Ectodermal cell (in vitro differentiated cells): ENCODE results near the gene TNFSF10.

ENCODE experiments used
- H3K27ac ChIP-seq: 2 replicates; pipeline ENCODE4 v1.7.0; 2013; ENCODE audit warnings: mild to moderate bottlenecking, low read depth, low read length; ENCODE audit not compliant: insufficient read depth, poor library complexity, severe bottlenecking
- H3K27me3 ChIP-seq: 2 replicates; pipeline ENCODE4 v1.7.0; 2013; ENCODE audit warnings: mild to moderate bottlenecking, low read length; ENCODE audit not compliant: insufficient read depth, control insufficient read depth, poor library complexity, severe bottlenecking
- H3K36me3 ChIP-seq: one replicate; pipeline ENCODE4 v1.7.0; 2013; ENCODE audit warnings: low read length; ENCODE audit not compliant: control insufficient read depth, insufficient read depth
- H3K4me1 ChIP-seq: one replicate; pipeline ENCODE4 v1.7.0; 2013; ENCODE audit warnings: low read length; ENCODE audit not compliant: control insufficient read depth, insufficient read depth
- H3K4me3 ChIP-seq: 2 replicates; pipeline ENCODE4 v1.7.0; 2013; ENCODE audit warnings: low read depth, low read length, control low read depth; ENCODE audit not compliant: insufficient read depth
- H3K9me3 ChIP-seq: 2 replicates; pipeline ENCODE4 v1.7.0; 2013; ENCODE audit warnings: mild to moderate bottlenecking, low read length, moderate library complexity; ENCODE audit not compliant: control insufficient read depth
- WGBS, 2 experiments: methylation state at CpG; one replicate each; pipeline ENCODE4 v1.1.7; 2013; ENCODE audit warnings: missing lambda C conversion rate in 2 of 2; 5-methylcytosine and 5-hydroxymethylcytosine counted together

Gene TNFSF10

DNA sequence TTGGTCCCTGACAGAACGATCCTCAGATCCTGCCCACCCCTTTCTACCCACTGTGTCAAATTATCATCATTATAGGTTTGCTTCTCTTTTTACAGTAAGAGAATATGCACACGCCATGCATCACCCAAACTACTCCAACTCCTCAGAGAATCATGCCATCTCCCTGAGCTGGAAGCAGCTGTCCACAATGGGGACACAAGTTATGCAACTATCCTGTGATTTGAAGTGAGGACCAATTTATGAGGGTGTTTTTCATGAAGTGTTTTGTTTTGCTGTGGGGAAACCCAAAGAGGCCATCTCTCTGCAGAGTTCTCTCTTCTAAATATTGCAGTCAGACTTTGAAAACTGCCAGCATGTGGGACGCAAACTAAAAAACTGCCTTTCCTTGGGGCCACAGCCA lies 35.8 kb upstream of the TNFSF10 start:
- Histone ChIP-seq H3K27ac (no peak overlapping the region), H3K4me3 (no peak overlapping the region), H3K9me3 (no peaks in the 10 kb centered on the region), H3K36me3 (no peaks in the 10 kb centered on the region), H3K27me3 (no peaks in the 10 kb centered on the region), H3K4me1 (no peaks in the 10 kb centered on the region)
- 95 to 98% methylated on average over 3 of the region's 3 CpGs for WGBS, 2 experiments

DNA sequence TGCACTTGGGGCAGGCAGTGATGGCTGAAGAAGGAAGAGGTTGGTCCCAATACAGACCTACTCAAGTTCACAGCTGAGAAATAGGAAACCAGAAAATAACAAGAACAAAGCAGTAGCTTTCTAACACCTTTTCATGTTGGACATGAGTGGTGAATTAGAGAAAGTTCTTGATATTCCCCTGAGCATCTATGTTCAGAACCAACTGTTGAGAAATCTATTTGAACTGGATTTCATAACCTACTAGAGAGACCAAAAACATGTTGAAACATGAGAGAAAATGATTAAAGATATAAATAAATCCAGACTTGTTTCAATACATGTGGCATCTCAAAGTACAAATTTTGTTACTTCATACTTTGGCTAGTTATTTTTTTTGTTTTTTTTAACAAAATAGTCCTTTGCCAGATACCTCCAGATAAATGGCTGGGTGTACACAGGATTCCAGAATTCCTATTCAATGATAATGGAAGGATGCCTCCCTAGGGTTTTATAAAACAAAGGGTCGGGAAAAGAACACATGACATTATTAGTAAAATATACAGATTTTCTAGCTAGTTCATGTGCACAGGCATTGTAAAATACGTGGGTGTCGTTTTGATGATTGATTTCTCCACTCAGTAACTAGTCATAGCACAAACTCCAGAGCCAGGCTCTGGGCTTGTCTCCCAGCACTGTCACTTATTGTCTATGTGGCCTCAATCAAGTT lies 34.4 kb upstream of the TNFSF10 start:
- H3K36me3 ChIP-seq = no peaks in the 10 kb centered on the region
- 50 to 67% methylated on average over 2 to 3 of the region's 3 CpGs for WGBS, 2 experiments
- H3K9me3 ChIP-seq = no peaks in the 10 kb centered on the region
- H3K27ac ChIP-seq = no peak overlapping the region
- no peaks in the 10 kb centered on the region for H3K27me3 ChIP-seq
- no peaks in the 10 kb centered on the region for H3K4me1 ChIP-seq
- H3K4me3 ChIP-seq = no peak overlapping the region

DNA sequence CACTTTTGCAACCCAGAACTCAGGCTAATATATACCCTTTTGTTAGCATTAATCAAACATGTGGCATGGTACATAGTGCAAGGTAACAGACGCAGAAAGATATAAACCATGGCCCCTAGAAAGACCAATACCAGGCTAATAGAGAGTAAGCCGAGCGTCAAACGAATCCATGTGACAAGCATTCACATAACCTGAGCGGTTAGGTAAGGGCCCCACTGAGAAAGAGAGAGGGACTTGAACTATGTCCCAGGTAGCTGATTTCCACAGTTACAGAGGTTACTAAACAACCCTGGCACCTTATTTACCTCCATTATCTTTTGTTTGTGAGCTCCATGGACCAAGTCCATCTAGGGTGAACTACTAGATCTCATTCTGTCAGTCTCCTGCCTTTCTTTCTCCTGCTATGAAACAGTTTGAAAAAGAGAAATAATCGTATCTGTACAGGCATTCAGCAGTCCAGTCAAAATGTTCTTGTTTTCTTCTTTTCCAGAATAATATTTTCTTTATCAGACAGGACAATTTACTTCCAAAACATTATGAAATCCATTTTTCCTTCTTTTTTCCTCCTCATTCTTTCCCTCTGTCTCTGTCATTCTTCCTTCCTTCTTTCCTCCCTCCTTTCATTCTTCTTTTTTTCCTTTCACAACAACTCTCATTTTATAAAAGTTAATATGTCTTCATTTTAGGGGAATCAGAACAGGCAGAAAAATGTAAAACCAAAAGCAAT lies 30.5 kb upstream of the TNFSF10 start:
- H3K4me3 ChIP-seq = no peak overlapping the region
- no peaks in the 10 kb centered on the region for H3K27me3 ChIP-seq
- H3K27ac ChIP-seq = no peak overlapping the region
- H3K36me3 ChIP-seq = no peaks in the 10 kb centered on the region
- H3K4me1 ChIP-seq = no peaks in the 10 kb centered on the region
- no peaks in the 10 kb centered on the region for H3K9me3 ChIP-seq
- 92 to 94% methylated on average over 6 of the region's 6 CpGs for WGBS, 2 experiments

- Histone ChIP-seq H3K36me3 (no peaks in the 10 kb centered on the region), H3K9me3 (no peaks in the 10 kb centered on the region), H3K4me3 (no peak overlapping the region), H3K27ac (no peak overlapping the region), H3K4me1 (no peaks in the 10 kb centered on the region), H3K27me3 (no peaks in the 10 kb centered on the region)
Measured at GRCh38 chr3:172552607-172553006, 29.4 kb upstream of the TNFSF10 start.

DNA sequence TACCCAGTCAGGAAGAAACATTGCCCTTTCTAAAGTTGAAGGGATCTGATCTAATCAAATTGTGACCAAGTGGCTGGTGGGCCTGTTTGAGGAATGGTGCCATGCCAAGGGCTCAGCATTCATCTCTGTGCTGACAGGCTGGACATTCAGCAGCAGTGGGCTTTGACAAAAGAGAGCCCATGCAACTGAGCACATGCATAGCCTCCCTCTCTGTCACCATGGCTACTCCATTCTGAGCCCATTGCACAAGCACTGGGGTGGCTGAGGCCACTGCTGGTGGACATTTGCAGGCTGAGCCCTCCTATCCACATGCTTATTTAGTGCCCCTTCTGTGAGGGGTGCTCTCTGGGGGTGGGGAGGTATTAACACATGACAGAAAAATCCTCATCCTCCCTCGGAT lies 28.6 kb upstream of the TNFSF10 start:
- Histone ChIP-seq H3K4me1 (no peaks in the 10 kb centered on the region), H3K36me3 (no peaks in the 10 kb centered on the region), H3K4me3 (no peak overlapping the region), H3K27me3 (no peaks in the 10 kb centered on the region), H3K27ac (no peak overlapping the region), H3K9me3 (no peaks in the 10 kb centered on the region)
- 96 to 97% methylated on average over 1 of the region's 1 CpG for WGBS, 2 experiments

DNA sequence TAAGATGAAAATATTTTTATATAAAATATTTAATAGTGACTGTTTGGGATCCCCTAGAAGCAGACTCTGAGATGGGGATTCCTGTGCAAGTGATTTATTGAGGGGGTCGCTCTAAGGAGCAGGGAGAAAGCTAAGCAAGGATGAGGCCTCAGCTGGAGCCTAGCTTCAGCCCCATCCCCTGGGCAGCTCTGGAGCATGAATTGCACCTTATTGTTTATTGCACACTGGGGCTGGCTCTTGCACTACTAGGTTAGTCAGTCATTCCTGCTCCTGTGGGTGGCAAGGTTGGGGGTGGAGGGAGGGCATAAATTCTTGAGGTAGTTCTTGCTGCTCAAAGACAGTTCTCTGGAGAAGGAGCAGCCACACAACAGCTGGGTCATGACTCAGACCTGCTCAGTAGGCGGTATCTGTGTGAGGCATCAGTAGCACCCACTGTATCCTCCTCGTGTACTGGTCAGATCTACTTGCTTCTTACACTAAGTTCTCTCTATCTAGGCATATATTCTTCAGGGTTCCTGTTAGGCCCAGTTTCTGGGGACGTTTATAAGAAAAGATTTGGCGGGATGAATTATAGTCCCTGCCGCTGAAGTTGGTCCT lies 27.2 kb upstream of the TNFSF10 start:
- Histone ChIP-seq H3K4me1 (no peaks in the 10 kb centered on the region), H3K27me3 (no peaks in the 10 kb centered on the region), H3K36me3 (no peaks in the 10 kb centered on the region), H3K4me3 (no peak overlapping the region), H3K9me3 (no peaks in the 10 kb centered on the region), H3K27ac (no peak overlapping the region)
- WGBS, 2 experiments = 93% methylated on average over 6 of the region's 6 CpGs

DNA sequence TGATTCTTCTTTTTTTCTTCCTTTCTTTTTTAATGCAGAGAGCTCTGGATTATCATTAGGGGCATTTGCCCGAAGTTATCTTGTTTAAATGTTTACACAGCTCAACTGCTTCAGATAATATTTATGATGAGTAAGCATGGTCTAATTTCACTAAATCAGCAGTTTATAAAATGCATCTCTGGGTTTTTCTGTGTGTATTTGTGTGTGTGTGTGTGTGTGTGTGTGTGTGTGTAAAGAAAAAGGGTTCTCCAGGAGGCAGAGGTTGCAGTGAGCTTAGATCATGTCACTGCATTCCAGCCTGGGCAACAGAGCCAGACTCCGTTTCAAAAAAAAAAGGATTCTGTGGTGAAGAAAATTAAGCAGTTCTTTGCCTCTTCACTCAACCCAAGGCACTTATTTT lies 25.9 kb upstream of the TNFSF10 start:
- 82 to 100% methylated on average over 1 to 2 of the region's 2 CpGs for WGBS, 2 experiments
- no peaks in the 10 kb centered on the region for H3K4me1 ChIP-seq
- H3K36me3 ChIP-seq = no peaks in the 10 kb centered on the region
- no peak overlapping the region for H3K4me3 ChIP-seq
- no peaks in the 10 kb centered on the region for H3K9me3 ChIP-seq
- H3K27me3 ChIP-seq = no peaks in the 10 kb centered on the region
- no peak overlapping the region for H3K27ac ChIP-seq

DNA sequence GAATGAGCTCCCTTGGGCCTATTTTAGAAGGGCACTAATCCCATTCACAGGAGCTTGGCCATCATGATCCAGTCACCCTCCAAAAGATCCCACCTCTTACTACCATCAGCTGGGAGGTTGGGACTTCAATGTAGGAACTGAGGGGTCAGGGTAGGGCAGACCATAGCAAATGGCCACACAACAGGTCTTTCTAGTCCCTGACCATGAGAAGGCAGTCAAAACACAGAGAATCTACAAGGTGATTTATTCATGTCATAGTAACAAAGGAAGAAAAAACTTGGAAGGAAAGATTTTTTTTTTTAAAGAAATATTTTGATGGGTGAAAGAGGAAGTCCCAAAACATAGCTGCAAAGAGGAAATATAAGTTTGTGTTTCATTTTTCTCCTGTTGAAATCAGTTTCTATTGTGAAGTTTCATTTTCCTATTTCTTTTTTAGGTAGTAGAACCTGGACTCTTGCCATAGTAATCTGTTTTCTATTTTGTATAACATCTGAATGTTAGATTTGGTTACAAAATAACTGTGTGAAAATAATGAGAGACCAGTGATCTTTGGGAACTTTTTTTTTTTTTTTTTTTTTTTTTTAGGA lies 23.5 kb upstream of the TNFSF10 start:
- no peaks in the 10 kb centered on the region for H3K4me1 ChIP-seq
- H3K4me3 ChIP-seq = no peak overlapping the region
- no peaks in the 10 kb centered on the region for H3K36me3 ChIP-seq
- no peaks in the 10 kb centered on the region for H3K27me3 ChIP-seq
- no peaks in the 10 kb centered on the region for H3K9me3 ChIP-seq
- no peak overlapping the region for H3K27ac ChIP-seq

DNA sequence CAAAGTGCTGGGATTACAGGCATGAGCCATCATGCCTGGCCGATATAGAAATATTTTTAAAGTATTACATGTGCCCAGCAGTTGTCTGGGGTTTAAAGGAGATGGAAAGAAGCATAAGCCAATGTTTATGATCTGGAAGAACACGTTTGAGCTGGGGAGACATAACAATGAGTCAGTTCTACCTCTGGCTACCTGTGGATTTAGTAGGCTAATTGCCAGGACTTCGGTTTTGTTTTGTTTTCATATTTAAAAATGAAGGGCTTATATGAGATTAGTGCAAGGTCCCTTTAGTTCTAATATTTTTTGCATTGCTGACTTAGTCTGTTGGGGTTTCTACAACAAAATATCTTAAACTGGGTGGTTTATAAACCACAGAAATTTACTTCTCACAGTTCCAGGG lies 22.9 kb upstream of the TNFSF10 start:
- Histone ChIP-seq H3K4me3 (no peak overlapping the region), H3K36me3 (no peaks in the 10 kb centered on the region), H3K27ac (no peak overlapping the region), H3K27me3 (no peaks in the 10 kb centered on the region), H3K9me3 (no peaks in the 10 kb centered on the region), H3K4me1 (no peaks in the 10 kb centered on the region)
- WGBS, 2 experiments = 89 to 94% methylated on average over 3 of the region's 3 CpGs

DNA sequence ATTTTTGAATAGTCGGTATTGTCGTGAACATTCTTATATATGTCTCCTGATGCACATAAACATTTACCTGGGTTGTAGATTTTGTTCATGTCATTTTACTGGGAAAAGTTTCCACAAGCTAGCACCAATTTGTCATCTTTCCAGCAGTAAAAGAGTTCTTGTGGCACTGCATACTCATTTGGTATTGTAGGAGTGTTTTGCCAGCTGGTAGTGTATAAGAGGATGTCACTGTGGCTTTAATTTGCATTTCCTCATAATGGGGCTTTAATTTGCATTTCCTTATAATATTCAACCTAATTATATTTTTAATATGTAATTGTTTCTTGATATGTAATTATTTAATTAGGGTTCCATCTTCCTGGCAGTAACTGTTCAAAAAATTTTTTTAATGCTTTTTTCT lies 21.2 kb upstream of the TNFSF10 start:
- Histone ChIP-seq H3K4me3 (no peak overlapping the region), H3K4me1 (no peaks in the 10 kb centered on the region), H3K27me3 (no peaks in the 10 kb centered on the region), H3K27ac (no peak overlapping the region), H3K36me3 (no peaks in the 10 kb centered on the region), H3K9me3 (no peaks in the 10 kb centered on the region)
- WGBS, 2 experiments = 93 to 95% methylated on average over 2 of the region's 2 CpGs
